Measurements from ENCODE around the gene BEAN1.
"Not testable (repeated sequence)": the region's sequence is repeated elsewhere in the genome, so short reads cannot be mapped to it uniquely, and the experiment has no call there.

Gene BEAN1

DNA sequence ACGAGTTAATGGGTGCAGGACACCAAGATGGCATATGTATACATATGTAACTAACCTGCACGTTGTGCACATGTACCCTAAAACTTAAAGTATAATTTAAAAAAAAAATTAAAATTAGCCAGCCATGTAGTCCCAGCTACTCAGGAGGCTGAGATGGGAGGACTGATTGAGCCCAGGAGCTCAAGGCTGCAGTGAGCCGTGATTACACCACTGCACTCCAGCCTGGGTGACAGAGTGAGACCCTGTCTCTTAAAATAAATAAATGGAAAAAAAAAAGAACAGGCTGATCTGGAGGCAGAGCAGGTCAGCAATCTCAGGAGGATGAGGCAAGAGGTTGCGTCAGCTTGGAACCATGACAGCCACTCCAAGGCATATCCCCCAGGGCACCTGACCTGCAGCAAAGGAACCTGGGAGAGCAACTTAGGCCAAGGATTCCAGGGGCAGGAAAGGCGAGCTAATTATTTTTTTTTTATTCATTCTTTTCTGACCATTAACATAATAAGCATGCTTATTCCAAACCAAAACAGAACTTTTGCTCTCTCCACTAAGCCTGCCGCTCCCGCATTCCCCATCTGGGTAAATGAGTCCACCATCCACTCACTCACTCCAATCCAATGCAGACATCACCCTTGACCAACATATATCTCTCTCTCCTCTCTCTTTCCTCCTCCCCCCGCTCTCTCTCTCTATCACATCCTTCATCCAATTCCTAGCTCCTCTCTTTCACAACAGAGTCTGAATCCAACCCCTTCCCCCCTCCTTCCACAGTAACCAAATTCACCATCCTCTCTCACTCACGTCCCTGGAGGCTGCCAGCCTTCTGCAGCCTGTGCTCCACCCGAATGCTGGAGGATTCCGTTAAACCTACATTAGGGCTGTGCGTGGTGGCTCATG, 75.2 kb downstream of the BEAN1 start:
- in situ Hi-C loops (cut with MboI; ENCODE audit: low sequenced_read_pairs), result no loop called here

DNA sequence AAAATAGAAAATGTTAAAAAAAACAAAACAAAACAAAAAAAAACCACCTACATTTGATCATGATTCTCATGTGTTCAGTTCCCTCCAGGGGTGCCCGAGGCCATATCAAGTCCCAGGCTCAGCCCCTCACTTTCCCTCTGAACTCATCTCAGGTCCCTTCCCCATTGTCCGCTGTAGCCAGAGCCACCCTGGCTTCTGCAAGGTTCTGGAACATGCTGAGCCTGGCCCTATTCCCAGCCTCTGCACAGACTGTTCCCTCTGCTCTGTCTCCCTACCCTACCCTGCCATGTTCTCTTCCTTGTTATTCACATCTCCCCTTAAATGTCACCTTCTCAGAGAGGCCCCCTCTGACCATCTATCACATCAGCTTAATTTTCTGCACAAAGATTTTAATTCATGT, 75.9 kb downstream of the BEAN1 start:
- in situ Hi-C loops (cut with MboI; ENCODE audit: low sequenced_read_pairs), result no loop called here

GRCh38 chr16:66503612-66504011, 76.5 kb downstream of the BEAN1 start:
- in situ Hi-C loops (cut with MboI; ENCODE audit: low sequenced_read_pairs), result no loop called here

- in situ Hi-C loops (cut with MboI; ENCODE audit: low sequenced_read_pairs), result no loop called here
Observed at GRCh38 chr16:66507731-66508239, 80.7 kb downstream of the BEAN1 start.

- in situ Hi-C loops (cut with MboI; ENCODE audit: low sequenced_read_pairs), result no loop called here
Observed at GRCh38 chr16:66508248-66508913, 81.3 kb downstream of the BEAN1 start.

DNA sequence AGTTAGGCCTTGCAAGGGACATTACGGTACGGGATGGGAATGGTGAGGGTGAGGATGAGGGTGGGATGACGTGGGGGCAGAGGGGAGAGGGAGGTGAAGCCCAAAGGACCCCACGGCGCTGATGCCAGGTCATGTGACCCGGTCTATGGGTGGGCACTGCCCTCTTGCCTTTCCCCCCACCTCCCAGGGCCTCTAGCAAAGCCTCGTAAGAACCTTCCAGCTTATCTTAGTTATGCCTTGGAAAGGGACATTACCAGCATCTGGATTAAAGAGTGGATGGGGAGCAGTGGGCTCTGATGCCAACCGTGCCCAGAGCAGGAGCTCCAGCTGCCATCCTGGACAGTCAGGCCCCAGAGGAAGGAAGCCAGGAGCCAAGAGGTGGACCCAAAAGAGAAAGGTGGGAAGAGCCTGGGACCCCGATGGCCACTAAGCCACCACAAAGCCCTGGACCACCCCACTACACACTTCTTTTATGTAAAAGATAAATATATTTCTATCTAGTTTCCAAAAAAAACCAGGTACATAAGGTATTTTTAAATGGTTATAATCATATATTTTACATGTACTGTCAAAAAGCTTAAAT, 81.9 kb downstream of the BEAN1 start:
- in situ Hi-C loops (cut with MboI; ENCODE audit: low sequenced_read_pairs), result no loop called here

GRCh38 chr16:66509576-66509975, 82.5 kb downstream of the BEAN1 start:
- in situ Hi-C loops (cut with MboI; ENCODE audit: low sequenced_read_pairs), result no loop called here

DNA sequence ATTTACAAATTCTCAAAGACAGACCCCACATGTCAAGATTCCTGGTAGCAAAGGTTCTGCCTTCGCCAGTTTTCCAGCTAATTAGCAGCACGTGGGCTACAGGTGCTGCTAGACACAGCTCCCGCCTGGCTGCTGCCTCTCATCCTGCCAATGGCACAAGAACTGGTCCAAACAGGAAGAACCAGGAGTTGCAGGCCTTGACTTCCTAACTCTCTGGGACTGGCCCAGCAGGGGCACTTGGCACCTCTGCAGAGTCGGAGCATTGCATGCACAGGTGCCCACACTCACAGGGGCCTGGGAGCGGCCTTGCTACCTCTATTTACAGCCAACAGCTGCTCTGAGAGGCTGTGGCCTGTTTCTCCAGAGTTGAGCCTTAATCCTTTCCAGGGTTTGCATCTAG, 83.2 kb downstream of the BEAN1 start:
- in situ Hi-C loops (cut with MboI; ENCODE audit: low sequenced_read_pairs), result no loop called here

GRCh38 chr16:66510711-66511601, 83.9 kb downstream of the BEAN1 start:
- in situ Hi-C loops (cut with MboI; ENCODE audit: low sequenced_read_pairs), result no loop called here

- in situ Hi-C loops (cut with MboI; ENCODE audit: low sequenced_read_pairs), result no loop called here
Observed at GRCh38 chr16:66511602-66512271, 84.6 kb downstream of the BEAN1 start.

DNA sequence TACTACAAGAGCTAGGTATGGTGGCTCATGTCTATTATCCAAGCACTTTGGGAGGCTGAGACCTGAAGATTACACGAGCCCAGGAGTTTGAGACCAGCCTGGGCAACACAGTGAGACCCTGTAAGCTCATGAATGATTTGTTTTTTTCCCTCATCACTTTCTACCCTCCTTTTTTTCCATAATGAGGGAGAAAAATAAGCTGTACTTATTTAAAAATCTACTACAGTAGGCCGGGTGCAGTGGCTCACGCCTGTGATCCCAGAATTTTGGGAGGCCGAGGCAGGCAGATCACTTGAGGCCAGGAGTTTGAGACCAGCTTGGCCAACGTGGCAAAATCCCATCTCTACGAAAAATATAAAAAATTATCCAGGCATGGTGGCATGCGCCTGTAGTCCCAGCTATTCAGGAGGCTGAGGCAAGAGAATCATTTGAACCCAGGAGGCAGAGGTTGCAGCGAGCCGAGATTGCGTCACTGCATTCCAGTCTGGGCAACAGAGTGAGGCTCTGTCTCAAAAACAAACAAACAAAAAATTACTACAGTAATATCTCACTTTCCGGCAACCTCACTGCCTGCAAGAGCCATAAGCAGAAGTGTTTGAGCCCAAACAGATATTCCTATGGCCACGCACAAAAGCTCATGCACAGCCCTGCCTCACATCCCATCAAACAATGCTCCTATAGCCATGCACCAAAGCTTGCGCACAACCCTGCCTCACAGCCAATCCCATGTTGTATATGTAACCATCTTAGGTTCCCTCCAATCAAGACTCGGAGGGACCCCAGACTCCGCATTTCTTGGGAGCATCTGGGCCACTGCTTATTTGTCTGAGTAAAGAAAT, 85.4 kb downstream of the BEAN1 start:
- in situ Hi-C loops (cut with MboI; ENCODE audit: low sequenced_read_pairs), result no loop called here

DNA sequence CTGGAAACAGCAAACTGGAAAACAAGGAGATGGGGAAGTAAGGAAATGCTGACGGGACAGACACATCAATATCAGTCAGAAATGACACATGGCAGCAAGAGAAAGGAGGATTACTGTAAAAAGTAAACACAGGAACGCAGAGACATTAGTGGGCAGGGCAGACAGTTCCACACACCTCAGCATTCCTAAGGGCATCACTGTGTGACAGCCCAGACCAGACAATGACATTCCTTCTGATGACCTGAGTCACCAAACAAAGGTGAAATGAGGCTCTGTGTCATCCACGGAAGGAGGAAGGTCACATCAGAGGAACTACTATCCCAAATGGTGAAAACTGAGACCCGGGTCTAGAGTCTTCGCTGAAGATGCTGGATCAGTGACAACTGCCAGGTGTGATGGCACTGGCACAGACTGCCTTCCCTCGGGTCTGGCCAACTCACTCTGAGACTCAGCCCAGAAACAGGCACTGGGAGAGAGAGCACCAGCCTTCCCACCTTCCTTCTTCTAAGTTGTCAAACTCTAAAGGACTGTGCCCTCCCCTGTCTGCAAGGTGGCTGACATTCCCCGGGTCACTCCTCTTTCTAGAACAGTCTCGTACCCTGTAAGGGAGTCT, 86.1 kb downstream of the BEAN1 start:
- in situ Hi-C loops (cut with MboI; ENCODE audit: low sequenced_read_pairs), result no loop called here

GRCh38 chr16:66514391-66514790, 87.3 kb downstream of the BEAN1 start:
- in situ Hi-C loops (cut with MboI; ENCODE audit: low sequenced_read_pairs), result not testable (repeated sequence)

- in situ Hi-C loops (cut with MboI; ENCODE audit: low sequenced_read_pairs), result not testable (repeated sequence)
Observed at GRCh38 chr16:66514980-66515595, 88.0 kb downstream of the BEAN1 start.

DNA sequence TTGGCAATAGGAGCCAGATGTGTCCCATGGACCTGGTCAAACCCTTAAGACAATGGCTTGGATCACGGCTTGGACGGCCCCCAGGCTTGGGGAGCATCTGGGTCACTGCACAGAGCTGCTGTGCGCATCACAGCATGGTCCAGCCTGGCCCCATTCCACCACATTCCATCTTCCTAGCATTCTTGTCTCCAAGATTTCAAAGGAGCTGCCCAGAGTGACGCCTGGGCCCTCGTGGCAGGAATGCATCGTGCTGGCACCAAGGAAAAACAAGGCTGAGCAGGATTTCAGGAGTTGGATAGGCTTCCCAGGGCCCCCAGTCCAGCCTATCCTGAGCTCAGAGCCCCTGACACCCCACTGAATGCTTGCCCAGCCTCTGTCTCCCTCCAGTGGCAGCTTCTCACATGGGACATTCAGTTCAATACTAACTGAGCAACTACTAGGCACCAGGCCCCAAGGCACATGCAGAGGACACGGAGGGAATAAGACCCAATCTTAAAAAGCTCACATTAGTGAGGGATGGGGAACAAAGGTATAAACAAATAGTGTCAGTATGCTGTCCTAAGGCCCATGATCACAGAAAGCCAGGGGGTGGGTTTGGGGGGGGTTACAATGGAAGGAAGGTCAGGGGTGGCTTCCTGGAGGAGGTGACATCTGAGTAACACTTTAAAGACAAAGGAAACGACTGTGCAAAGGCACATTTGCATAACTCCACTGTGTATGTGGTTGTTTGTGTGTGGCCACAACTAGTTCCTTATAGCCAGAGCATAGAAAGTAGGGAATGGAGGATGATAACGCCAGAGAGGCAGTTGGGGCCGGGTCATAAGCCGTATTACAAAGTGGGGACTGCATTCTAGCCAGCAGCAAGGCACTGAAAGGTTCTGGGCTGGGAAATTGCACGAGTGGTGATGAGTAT, 88.8 kb downstream of the BEAN1 start:
- in situ Hi-C loops (cut with MboI; ENCODE audit: low sequenced_read_pairs), result no loop called here

- in situ Hi-C loops (cut with MboI; ENCODE audit: low sequenced_read_pairs), result no loop called here
Observed at GRCh38 chr16:66516509-66516807, 89.4 kb downstream of the BEAN1 start.

- in situ Hi-C loops (cut with MboI; ENCODE audit: low sequenced_read_pairs), result no loop called here
Observed at GRCh38 chr16:66516808-66517585, 89.9 kb downstream of the BEAN1 start.

All from HL-60/S4 treated with phorbol 12-myristate 13-acetate at 8.2 ng/mL for 4 days and 3 days (cell line).